ENCODE data around the gene ADAMTSL3. TPM values are rescaled to one million over a fixed set of nuclear protein-coding genes. Genes with fewer than 3 reads are reported as not detected.

Gene ADAMTSL3
- total and polyA plus RNA-seq, 2 donors (not counting 1 experiment from before 2014, with no cell fraction given), result 0.14 to 0.17 TPM

- Histone ChIP-seq H3K79me2 (ENCODE audit: control insufficient read depth, insufficient read depth, low read length) (no peaks in the 10 kb centered on the region), H3K4me3 (replicated peaks in 1 of 4; ENCODE audit: control extremely low read depth in 1 of 4, insufficient read depth in 1 of 4, low read depth in 3 of 4, low read length in 4 of 4) (no peak overlapping the region), H3K36me3 (ENCODE audit: control insufficient read depth, insufficient read depth, low read length) (no peaks in the 10 kb centered on the region), H4K20me1 (ENCODE audit: control insufficient read depth, extremely low read depth, insufficient read depth, low read length) (no peaks in the 10 kb centered on the region), H3K9me3 (ENCODE audit: control insufficient read depth, insufficient read depth, low read depth, low read length) (no peaks in the 10 kb centered on the region), H3K4me2 (ENCODE audit: extremely low read depth, insufficient read depth, low read length) (no peak overlapping the region), H3K4me1 (ENCODE audit: control insufficient read depth, extremely low read depth, insufficient read depth, low read length) (no peaks in the 10 kb centered on the region), H3K9ac (ENCODE audit: insufficient read depth, low read length) (no peak overlapping the region), H3K27me3 (ENCODE audit: control insufficient read depth, insufficient read depth, low read length) (no peaks in the 10 kb centered on the region), H2AFZ (ENCODE audit: low read length) (no peak overlapping the region), H3K27ac (ENCODE audit: insufficient read depth, low read length) (no peak overlapping the region)
- no peak for TF ChIP-seq CTCF (conservative IDR thresholded peaks at IDR 0.05 in 1 of 2, IDR thresholded peaks at IDR 0.05 in 1 of 2; ENCODE audit: low read depth in 1 of 2, low read length in 2 of 2)
- TF ChIP-seq EZH2 (IDR thresholded peaks at IDR 0.05; ENCODE audit: low read length, missing control alignments), result no peak
- no peak for DNase-seq (ENCODE audit: low read depth in 2 of 2)
These were observed 368.6 kb downstream of the ADAMTSL3 start for GRCh38 chr15:84022516-84022915.

GRCh38 chr15:84023636-84024035 is 369.7 kb downstream of the ADAMTSL3 start:
- Histone ChIP-seq H2AFZ (ENCODE audit: low read length) (no peak overlapping the region), H3K9me3 (ENCODE audit: control insufficient read depth, insufficient read depth, low read depth, low read length) (no peaks in the 10 kb centered on the region), H3K4me2 (ENCODE audit: extremely low read depth, insufficient read depth, low read length) (no peak overlapping the region), H3K4me3 (replicated peaks in 1 of 4; ENCODE audit: control extremely low read depth in 1 of 4, insufficient read depth in 1 of 4, low read depth in 3 of 4, low read length in 4 of 4) (no peak overlapping the region), H4K20me1 (ENCODE audit: control insufficient read depth, extremely low read depth, insufficient read depth, low read length) (no peaks in the 10 kb centered on the region), H3K27ac (ENCODE audit: insufficient read depth, low read length) (no peak overlapping the region), H3K4me1 (ENCODE audit: control insufficient read depth, extremely low read depth, insufficient read depth, low read length) (no peaks in the 10 kb centered on the region), H3K9ac (ENCODE audit: insufficient read depth, low read length) (no peak overlapping the region), H3K27me3 (ENCODE audit: control insufficient read depth, insufficient read depth, low read length) (no peaks in the 10 kb centered on the region), H3K79me2 (ENCODE audit: control insufficient read depth, insufficient read depth, low read length) (no peaks in the 10 kb centered on the region), H3K36me3 (ENCODE audit: control insufficient read depth, insufficient read depth, low read length) (no peaks in the 10 kb centered on the region)
- DNase-seq (ENCODE audit: low read depth in 2 of 2), result peak; percentile 6 to 63
- TF ChIP-seq EZH2 (IDR thresholded peaks at IDR 0.05; ENCODE audit: low read length, missing control alignments) (no peak), CTCF (conservative IDR thresholded peaks at IDR 0.05 in 1 of 2, IDR thresholded peaks at IDR 0.05 in 1 of 2; ENCODE audit: low read depth in 1 of 2, low read length in 2 of 2) (peak; percentile 49 to 73)

GRCh38 chr15:84033793-84034553 is 380.1 kb downstream of the ADAMTSL3 start:
- H3K4me2 ChIP-seq (ENCODE audit: extremely low read depth, insufficient read depth, low read length), result peak overlapping the region; percentile 46

More at GRCh38 chr15:84033793-84034553, 380.1 kb downstream of the ADAMTSL3 start:
- Histone ChIP-seq H4K20me1 (ENCODE audit: control insufficient read depth, extremely low read depth, insufficient read depth, low read length) (no peaks in the 10 kb centered on the region), H3K4me3 (replicated peaks in 1 of 4; ENCODE audit: control extremely low read depth in 1 of 4, insufficient read depth in 1 of 4, low read depth in 3 of 4, low read length in 4 of 4) (no peak overlapping the region), H3K27ac (ENCODE audit: insufficient read depth, low read length) (no peak overlapping the region), H3K36me3 (ENCODE audit: control insufficient read depth, insufficient read depth, low read length) (no peaks in the 10 kb centered on the region), H3K9ac (ENCODE audit: insufficient read depth, low read length) (no peak overlapping the region), H3K27me3 (ENCODE audit: control insufficient read depth, insufficient read depth, low read length) (no peaks in the 10 kb centered on the region), H3K4me1 (ENCODE audit: control insufficient read depth, extremely low read depth, insufficient read depth, low read length) (no peaks in the 10 kb centered on the region), H2AFZ (ENCODE audit: low read length) (no peak overlapping the region), H3K9me3 (ENCODE audit: control insufficient read depth, insufficient read depth, low read depth, low read length) (no peaks in the 10 kb centered on the region), H3K79me2 (ENCODE audit: control insufficient read depth, insufficient read depth, low read length) (no peaks in the 10 kb centered on the region)
- DNase-seq (ENCODE audit: low read depth in 2 of 2), result peak; percentile 2 to 23
- no peak for TF ChIP-seq CTCF (conservative IDR thresholded peaks at IDR 0.05 in 1 of 2, IDR thresholded peaks at IDR 0.05 in 1 of 2; ENCODE audit: low read depth in 1 of 2, low read length in 2 of 2)
- no peak for TF ChIP-seq EZH2 (IDR thresholded peaks at IDR 0.05; ENCODE audit: low read length, missing control alignments)
